Mesothelial cell of epicardium (in vitro differentiated cells): ENCODE results near the gene GMDS. TPM values are rescaled to one million over a fixed set of nuclear protein-coding genes. Genes with fewer than 3 reads are reported as not detected.

Source experiments
- DNase-seq, 2 experiments: peaks; one replicate each; pipeline ENCODE4 v3.0.0; 2021; ENCODE audit warnings: low spot score in 2 of 2; ENCODE audit not compliant: unreplicated experiment in 2 of 2
- H3K27ac Mint-ChIP-seq: 2 replicates; pipeline ENCODE4 v1.8.0; 2021; ENCODE audit warnings: mixed read lengths
- H3K27me3 Mint-ChIP-seq: 2 replicates; pipeline ENCODE4 v1.8.0; 2021; ENCODE audit warnings: low read depth, mixed read lengths
- H3K36me3 Mint-ChIP-seq: 2 replicates; pipeline ENCODE4 v1.8.0; 2021; ENCODE audit warnings: mixed read lengths
- H3K4me1 Mint-ChIP-seq: 2 replicates; pipeline ENCODE4 v1.8.0; 2021; ENCODE audit warnings: mixed read lengths
- H3K4me3 Mint-ChIP-seq: 2 replicates; pipeline ENCODE4 v1.8.0; 2021; ENCODE audit warnings: mild to moderate bottlenecking, moderate library complexity, mixed read lengths
- H3K9me3 Mint-ChIP-seq: 2 replicates; pipeline ENCODE4 v1.8.0; 2021; ENCODE audit warnings: mixed read lengths
- total RNA-seq: library from RNA; stranded (reverse); gene quantifications from 3 replicates; pipeline ENCODE4 v1.2.1, GENCODE V29; 2021
- TF ChIP-seq, protein P1 (sequence below): fragments of 200-600 bp; sonication (generic); IDR thresholded peaks from one replicate; pipeline ENCODE4 v1.5.0; 2021; ENCODE audit warnings: antibody characterized with exemption; ENCODE audit not compliant: unreplicated experiment

GMDS gene
- total RNA-seq, 1 donor from 2014 or later, result 39.9 TPM

DNA sequence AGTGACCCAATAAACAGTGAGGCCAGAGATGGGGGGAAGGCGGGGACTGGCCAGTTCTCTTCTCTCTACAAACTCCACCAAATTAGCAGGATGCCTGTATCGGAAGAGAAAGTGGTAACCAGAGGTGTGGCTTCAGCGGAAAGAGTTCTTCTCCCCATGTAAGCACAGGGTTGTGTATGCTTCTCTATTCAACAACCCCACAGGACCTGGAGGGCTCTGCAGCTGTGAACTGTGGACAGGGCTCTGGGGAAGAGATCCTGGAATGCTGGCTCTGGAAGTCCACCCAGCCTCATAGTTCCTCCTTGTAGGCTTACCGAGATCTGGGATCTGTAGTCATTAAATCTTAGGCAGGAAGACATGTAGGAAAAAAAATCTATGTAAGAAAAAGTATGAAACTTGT is 449.5 kb downstream of the GMDS start:
- no peak for DNase-seq
- H3K9me3 Mint-ChIP-seq, result peaks cover 4% of the 10 kb centered on the region
- no peak overlapping the region for H3K27ac Mint-ChIP-seq
- no peak overlapping the region for H3K4me3 Mint-ChIP-seq
- no peaks in the 10 kb centered on the region for H3K36me3 Mint-ChIP-seq
- TF ChIP-seq, protein P1, sequence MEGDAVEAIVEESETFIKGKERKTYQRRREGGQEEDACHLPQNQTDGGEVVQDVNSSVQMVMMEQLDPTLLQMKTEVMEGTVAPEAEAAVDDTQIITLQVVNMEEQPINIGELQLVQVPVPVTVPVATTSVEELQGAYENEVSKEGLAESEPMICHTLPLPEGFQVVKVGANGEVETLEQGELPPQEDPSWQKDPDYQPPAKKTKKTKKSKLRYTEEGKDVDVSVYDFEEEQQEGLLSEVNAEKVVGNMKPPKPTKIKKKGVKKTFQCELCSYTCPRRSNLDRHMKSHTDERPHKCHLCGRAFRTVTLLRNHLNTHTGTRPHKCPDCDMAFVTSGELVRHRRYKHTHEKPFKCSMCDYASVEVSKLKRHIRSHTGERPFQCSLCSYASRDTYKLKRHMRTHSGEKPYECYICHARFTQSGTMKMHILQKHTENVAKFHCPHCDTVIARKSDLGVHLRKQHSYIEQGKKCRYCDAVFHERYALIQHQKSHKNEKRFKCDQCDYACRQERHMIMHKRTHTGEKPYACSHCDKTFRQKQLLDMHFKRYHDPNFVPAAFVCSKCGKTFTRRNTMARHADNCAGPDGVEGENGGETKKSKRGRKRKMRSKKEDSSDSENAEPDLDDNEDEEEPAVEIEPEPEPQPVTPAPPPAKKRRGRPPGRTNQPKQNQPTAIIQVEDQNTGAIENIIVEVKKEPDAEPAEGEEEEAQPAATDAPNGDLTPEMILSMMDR, result no peak
- H3K4me1 Mint-ChIP-seq, result peaks cover 42% of the 10 kb centered on the region
- no peaks in the 10 kb centered on the region for H3K27me3 Mint-ChIP-seq

DNA sequence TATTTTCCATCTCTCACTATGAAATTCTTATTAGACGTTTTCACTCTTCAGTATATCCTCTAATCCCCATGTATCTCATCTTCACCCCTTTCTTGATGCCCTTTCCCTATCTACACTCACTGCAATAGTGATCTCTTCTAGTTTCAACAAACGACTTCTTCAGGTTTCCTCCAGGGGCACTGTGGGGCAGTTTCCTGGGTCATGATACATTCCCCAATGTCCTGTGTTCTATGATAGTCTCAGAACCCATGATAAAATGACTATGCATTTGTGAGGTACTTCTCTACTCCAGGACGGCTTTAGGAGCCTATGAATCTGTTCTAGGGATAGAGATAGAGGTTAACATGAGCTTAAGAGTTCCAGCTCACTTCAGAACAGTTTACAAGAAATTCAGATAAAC is 452.4 kb downstream of the GMDS start:
- Mint-ChIP-seq H3K9me3 (peaks cover 7% of the 10 kb centered on the region), H3K36me3 (no peaks in the 10 kb centered on the region), H3K4me1 (peaks cover 34% of the 10 kb centered on the region), H3K4me3 (no peak overlapping the region), H3K27ac (no peak overlapping the region), H3K27me3 (no peaks in the 10 kb centered on the region)
- TF ChIP-seq, protein P1, result no peak
- DNase-seq, result no peak

DNA sequence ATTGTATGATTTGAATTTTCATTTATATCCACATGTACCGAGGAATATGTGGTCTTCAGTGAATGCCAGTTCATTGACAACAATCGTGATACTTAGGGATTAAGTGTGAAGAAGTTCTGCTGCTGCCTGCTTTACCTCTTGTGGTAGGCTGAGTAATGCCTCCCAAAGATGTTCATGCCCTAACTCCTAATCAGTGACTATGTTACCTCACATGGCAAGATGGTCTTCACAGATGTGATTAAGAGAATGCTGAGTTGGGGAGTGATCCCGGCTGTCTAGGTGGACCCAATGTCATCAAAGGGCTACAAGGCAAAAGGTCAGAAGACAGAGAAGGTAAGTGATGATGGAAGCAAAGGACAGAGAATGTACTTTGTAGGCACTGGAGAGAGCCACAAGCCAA is 454.7 kb downstream of the GMDS start:
- no peaks in the 10 kb centered on the region for H3K36me3 Mint-ChIP-seq
- no peak for DNase-seq
- peaks cover 7% of the 10 kb centered on the region for H3K9me3 Mint-ChIP-seq
- peaks cover 26% of the 10 kb centered on the region for H3K4me1 Mint-ChIP-seq
- no peak overlapping the region for H3K4me3 Mint-ChIP-seq
- no peaks in the 10 kb centered on the region for H3K27me3 Mint-ChIP-seq
- no peak overlapping the region for H3K27ac Mint-ChIP-seq
- TF ChIP-seq, protein P1, result no peak

DNA sequence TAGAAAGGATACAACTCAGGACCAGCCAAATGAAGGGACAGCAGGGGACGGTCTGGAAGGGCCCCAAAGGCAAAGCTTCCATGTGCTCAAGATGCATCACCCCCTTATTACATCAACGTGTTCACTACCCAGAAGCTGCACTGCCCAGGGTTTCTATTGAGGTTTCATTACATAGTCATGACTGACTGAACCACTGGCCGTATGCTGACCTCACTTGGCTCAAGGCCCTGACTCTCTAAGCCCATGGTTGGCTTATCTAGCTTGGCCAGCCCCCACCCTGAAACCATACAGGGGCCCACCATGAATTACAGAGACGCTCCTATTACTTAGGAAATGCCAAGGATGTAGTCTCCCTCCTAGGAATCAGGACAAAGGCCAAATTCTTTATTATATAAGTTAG is 456.3 kb downstream of the GMDS start:
- H3K9me3 Mint-ChIP-seq, result peaks cover 7% of the 10 kb centered on the region
- H3K4me3 Mint-ChIP-seq, result no peak overlapping the region
- H3K4me1 Mint-ChIP-seq, result peaks cover 26% of the 10 kb centered on the region
- no peaks in the 10 kb centered on the region for H3K27me3 Mint-ChIP-seq
- H3K27ac Mint-ChIP-seq, result no peak overlapping the region
- no peaks in the 10 kb centered on the region for H3K36me3 Mint-ChIP-seq
- no peak for DNase-seq
- TF ChIP-seq, protein P1, result no peak

DNA sequence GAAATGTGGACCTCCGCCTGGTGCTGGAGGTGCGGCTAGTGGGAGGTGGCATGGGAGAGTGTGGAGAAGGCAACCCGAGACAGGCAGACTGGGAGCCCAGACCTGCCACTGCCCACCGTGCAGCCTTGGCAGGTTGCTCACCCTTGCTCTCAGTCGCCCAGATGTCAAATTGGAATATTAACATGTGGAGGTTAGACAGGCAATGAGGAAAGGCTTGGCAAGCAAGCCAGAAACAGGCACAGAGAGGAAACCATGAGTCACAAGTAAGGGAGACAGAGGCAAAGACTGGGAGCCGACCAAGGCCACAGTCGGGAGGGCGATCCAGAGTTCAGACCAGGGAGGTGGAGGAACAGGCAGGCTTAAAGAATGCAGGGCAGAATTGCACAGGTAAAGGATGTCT is 457.5 kb downstream of the GMDS start:
- DNase-seq, result no peak
- TF ChIP-seq, protein P1, result no peak
- H3K27ac Mint-ChIP-seq, result no peak overlapping the region
- no peaks in the 10 kb centered on the region for H3K36me3 Mint-ChIP-seq
- no peaks in the 10 kb centered on the region for H3K27me3 Mint-ChIP-seq
- H3K9me3 Mint-ChIP-seq, result peaks cover 5% of the 10 kb centered on the region
- H3K4me1 Mint-ChIP-seq, result peaks cover 26% of the 10 kb centered on the region
- H3K4me3 Mint-ChIP-seq, result no peak overlapping the region
